Sigmoid colon (tissue), 4 donors: ENCODE results near the gene LBR.

Experiments used
- EP300 ChIP-seq, 4 donors: sonication (generic); formaldehyde crosslinking; IDR thresholded peaks; one replicate each; pipeline ENCODE4 v1.6.1; 2017; ENCODE audit warnings: antibody characterized with exemption in 4 of 4
- POLR2A ChIP-seq, 2 donors: fragments of 450-650 bp; IDR thresholded peaks; one replicate each; pipeline ENCODE4 v1.6.1; 2016; ENCODE audit warnings: antibody characterized with exemption in 2 of 2, mild to moderate bottlenecking in 2 of 2, moderate library complexity in 2 of 2
- POLR2AphosphoS5 ChIP-seq, 4 donors: sonication (generic); formaldehyde crosslinking; IDR thresholded peaks; one replicate each; pipeline ENCODE4 v1.6.1; 2017; ENCODE audit warnings: antibody characterized with exemption in 4 of 4
- TF ChIP-seq, protein P1 (sequence below), 4 experiments: fragments of 450-650 bp in 3 of 4; fragments of 200-600 bp in 1 of 4; IDR thresholded peaks; one replicate each; pipeline ENCODE4 v1.5.1; 2016 to 2019; ENCODE audit warnings: antibody characterized with exemption in 4 of 4, mild to moderate bottlenecking in 3 of 4, moderate library complexity in 2 of 4

DNA sequence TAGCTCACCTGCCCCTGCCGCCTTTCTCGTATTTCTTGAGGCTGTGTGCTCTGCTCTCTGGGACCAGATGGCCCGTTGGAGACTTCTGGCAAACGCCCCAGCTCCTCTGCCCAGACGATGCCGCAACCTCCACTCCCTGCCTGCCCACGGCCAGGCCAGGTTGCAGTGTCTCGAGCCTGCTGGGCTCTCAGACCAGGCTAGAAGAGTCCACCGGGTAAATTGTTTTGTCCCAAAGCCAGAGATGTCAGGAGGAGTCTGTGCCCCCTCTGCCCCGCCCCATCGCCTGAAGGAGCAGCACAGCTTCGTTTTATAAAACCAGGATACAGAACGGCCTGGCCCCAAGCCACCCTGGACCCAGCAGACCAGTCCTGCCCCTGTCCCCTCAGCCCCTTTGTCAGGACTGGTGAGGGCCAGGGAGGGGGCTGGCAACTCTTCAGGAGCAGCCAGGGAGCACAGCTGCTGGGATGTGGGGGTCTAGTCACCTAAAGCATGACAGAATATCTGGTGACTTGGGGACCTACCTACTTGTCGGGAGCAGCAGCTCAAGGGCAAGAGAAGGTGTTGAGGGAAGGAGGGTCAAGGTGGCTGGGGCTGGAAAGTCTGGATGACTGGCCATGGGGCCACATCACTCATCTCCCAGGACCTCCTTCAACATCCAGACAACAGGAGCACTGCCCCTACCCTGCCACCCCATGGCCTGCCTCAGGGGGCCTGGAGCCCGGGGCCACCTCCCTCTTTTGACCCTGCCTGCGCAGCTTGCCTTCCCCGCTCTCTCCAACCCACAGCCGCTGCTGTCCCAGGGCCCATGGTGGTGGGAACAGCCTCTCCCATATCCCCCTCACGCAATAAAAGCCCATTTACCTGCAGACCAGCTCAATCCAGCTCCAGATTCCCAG is 33.9 kb upstream of the LBR start:
- TF ChIP-seq, protein P1, sequence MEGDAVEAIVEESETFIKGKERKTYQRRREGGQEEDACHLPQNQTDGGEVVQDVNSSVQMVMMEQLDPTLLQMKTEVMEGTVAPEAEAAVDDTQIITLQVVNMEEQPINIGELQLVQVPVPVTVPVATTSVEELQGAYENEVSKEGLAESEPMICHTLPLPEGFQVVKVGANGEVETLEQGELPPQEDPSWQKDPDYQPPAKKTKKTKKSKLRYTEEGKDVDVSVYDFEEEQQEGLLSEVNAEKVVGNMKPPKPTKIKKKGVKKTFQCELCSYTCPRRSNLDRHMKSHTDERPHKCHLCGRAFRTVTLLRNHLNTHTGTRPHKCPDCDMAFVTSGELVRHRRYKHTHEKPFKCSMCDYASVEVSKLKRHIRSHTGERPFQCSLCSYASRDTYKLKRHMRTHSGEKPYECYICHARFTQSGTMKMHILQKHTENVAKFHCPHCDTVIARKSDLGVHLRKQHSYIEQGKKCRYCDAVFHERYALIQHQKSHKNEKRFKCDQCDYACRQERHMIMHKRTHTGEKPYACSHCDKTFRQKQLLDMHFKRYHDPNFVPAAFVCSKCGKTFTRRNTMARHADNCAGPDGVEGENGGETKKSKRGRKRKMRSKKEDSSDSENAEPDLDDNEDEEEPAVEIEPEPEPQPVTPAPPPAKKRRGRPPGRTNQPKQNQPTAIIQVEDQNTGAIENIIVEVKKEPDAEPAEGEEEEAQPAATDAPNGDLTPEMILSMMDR (IDR thresholded peaks at IDR 0.05) = no peak
- TF ChIP-seq POLR2AphosphoS5 (IDR thresholded peaks at IDR 0.05) = peak in 3 of 4 donors; percentile 53 to 72 (median 59)
- TF ChIP-seq POLR2A (IDR thresholded peaks at IDR 0.05) = no peak
- no peak for TF ChIP-seq EP300 (IDR thresholded peaks at IDR 0.05)
